Hematopoietic multipotent progenitor cell treated with erythropoietin and hydrocortisone succinate and interleukin-3 and kit ligand, for 17 days (in vitro differentiated cells): ENCODE measurements around the gene SEC16A.
"Not testable (repeated sequence)": the region's sequence is repeated elsewhere in the genome, so short reads cannot be mapped to it uniquely, and the experiment has no call there.

Experiments used
- DNase-seq: peaks from one replicate; pipeline ENCODE4 v3.0.0-alpha.2; 2015; ENCODE audit warnings: low spot score

SEC16A gene

GRCh38 chr9:136419092-136419420 lies 63.8 kb downstream of the SEC16A start:
- DNase-seq = no peak

- no peak for DNase-seq
Measured at GRCh38 chr9:136418182-136419091, 64.4 kb downstream of the SEC16A start.

- DNase-seq = no peak
Measured at GRCh38 chr9:136416914-136417313, 65.9 kb downstream of the SEC16A start.

GRCh38 chr9:136416427-136416826 lies 66.4 kb downstream of the SEC16A start:
- DNase-seq = no peak

- no peak for DNase-seq
Measured at GRCh38 chr9:136412962-136413361, 69.9 kb downstream of the SEC16A start.

GRCh38 chr9:136411378-136411777 lies 71.5 kb downstream of the SEC16A start:
- peak; percentile 17 for DNase-seq

- peak; percentile 93 for DNase-seq
Measured at GRCh38 chr9:136410500-136411287, 72.1 kb downstream of the SEC16A start, which contains the start of the genes ENTR1 and PMPCA. Gene ENTR1, minus strand, starts transcription at chr9:136410614. Its CDS starts 217 bp downstream, at chr9:136410397. Gene PMPCA, plus strand, starts transcription at chr9:136410658. Its CDS starts 11 bp downstream, at chr9:136410669.

- DNase-seq = peak; percentile 7
Measured at GRCh38 chr9:136409557-136410455, 73.0 kb downstream of the SEC16A start.

- no peak for DNase-seq
Measured at GRCh38 chr9:136407911-136408310, 74.9 kb downstream of the SEC16A start.

GRCh38 chr9:136407061-136407460 lies 75.8 kb downstream of the SEC16A start:
- not testable (repeated sequence) for DNase-seq

- not testable (repeated sequence) for DNase-seq
Measured at GRCh38 chr9:136405904-136406303, 76.9 kb downstream of the SEC16A start.

GRCh38 chr9:136405481-136405880 lies 77.4 kb downstream of the SEC16A start:
- no peak for DNase-seq

GRCh38 chr9:136404801-136405136 lies 78.1 kb downstream of the SEC16A start:
- no peak for DNase-seq

GRCh38 chr9:136403915-136404800 lies 78.7 kb downstream of the SEC16A start:
- no peak for DNase-seq

- DNase-seq = no peak
Measured at GRCh38 chr9:136403538-136403914, 79.3 kb downstream of the SEC16A start.

GRCh38 chr9:136402067-136402466 lies 80.8 kb downstream of the SEC16A start:
- DNase-seq = no peak

GRCh38 chr9:136401173-136401922 lies 81.5 kb downstream of the SEC16A start:
- no peak for DNase-seq

- peak; percentile 92 for DNase-seq
Measured at GRCh38 chr9:136400038-136400834, 82.6 kb downstream of the SEC16A start, which contains the start of gene SNAPC4. Gene SNAPC4, minus strand, starts transcription at chr9:136400170. Its CDS starts 1,742 bp downstream, at chr9:136398428.
